Measurements from ENCODE around the gene GNG14. TPM values are rescaled to one million over a fixed set of nuclear protein-coding genes. Genes with fewer than 3 reads are reported as not detected.
"Not testable (repeated sequence)": the region's sequence is repeated elsewhere in the genome, so short reads cannot be mapped to it uniquely, and the experiment has no call there.

Gene GNG14
- total and polyA plus RNA-seq, 12 donors = not detected

DNA sequence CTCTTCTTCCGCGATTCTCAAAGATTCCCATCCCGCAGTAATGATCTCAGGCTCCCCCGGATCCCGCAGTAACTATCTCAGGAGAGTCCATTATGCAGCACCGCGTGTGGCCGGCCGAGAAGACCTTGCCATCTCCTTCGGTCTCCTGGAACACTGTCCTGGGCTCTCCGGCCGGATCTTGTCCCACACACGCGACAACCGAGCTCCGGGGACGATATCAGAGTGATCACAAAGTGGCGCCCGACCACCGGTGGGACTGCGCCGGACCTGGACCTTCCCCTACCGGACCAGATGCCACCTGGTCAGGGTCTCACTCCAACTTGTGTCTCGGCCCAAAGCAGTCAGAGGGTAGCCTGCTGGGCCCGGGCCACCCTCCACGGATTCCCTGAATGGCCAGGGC lies 45.3 kb upstream of the GNG14 start:
- TF ChIP-seq, protein P1, sequence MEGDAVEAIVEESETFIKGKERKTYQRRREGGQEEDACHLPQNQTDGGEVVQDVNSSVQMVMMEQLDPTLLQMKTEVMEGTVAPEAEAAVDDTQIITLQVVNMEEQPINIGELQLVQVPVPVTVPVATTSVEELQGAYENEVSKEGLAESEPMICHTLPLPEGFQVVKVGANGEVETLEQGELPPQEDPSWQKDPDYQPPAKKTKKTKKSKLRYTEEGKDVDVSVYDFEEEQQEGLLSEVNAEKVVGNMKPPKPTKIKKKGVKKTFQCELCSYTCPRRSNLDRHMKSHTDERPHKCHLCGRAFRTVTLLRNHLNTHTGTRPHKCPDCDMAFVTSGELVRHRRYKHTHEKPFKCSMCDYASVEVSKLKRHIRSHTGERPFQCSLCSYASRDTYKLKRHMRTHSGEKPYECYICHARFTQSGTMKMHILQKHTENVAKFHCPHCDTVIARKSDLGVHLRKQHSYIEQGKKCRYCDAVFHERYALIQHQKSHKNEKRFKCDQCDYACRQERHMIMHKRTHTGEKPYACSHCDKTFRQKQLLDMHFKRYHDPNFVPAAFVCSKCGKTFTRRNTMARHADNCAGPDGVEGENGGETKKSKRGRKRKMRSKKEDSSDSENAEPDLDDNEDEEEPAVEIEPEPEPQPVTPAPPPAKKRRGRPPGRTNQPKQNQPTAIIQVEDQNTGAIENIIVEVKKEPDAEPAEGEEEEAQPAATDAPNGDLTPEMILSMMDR (IDR thresholded peaks at IDR 0.05) = no peak
- Histone ChIP-seq H3K4me3 (no peak overlapping the region), H3K4me1 (peaks cover 0 to 14% (median 9%) of the 10 kb centered on the region in 9 donors), H3K9me3 (no peaks in the 10 kb centered on the region), H3K27ac (no peak overlapping the region), H3K36me3 (peaks cover 0 to 13% (median 0%) of the 10 kb centered on the region in 9 donors), H3K27me3 (no peaks in the 10 kb centered on the region)
- DNase-seq (no peak), ATAC-seq (no peak)
- intact Hi-C loops (cut with DNase I) = no loop called here
- 91% methylated on average over 26 of the region's 26 CpGs for WGBS, 2 donors

DNA sequence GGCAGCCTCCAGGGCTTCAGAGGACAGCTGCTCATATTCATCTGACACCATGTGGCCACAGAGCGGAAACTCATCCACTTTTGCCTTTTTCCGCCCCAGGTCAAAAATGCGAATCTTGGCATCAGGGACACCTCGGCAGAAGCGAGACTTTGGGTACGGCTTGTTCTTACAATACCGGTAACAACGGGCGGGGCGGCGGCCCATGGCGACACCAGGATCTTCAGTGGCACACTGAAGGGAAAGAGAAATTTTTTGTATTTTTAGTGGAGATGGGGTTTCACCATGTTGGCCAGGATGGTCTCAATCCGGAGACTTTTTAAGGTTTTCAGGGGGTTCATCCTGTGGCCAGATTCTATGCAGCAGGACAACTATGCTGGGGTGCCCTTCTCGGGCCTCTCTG lies 44.1 kb upstream of the GNG14 start:
- H3K27ac ChIP-seq; H3K27me3 ChIP-seq; H3K4me3 ChIP-seq; DNase-seq; intact Hi-C loops (cut with DNase I); ATAC-seq; H3K9me3 ChIP-seq: not testable (repeated sequence)
- peaks cover 7 to 26% (median 20%) of the 10 kb centered on the region in 9 donors for H3K4me1 ChIP-seq
- H3K36me3 ChIP-seq = peaks cover 0 to 13% (median 0%) of the 10 kb centered on the region in 9 donors
- WGBS, 2 donors = 95 to 96% methylated on average over 14 of the region's 14 CpGs

DNA sequence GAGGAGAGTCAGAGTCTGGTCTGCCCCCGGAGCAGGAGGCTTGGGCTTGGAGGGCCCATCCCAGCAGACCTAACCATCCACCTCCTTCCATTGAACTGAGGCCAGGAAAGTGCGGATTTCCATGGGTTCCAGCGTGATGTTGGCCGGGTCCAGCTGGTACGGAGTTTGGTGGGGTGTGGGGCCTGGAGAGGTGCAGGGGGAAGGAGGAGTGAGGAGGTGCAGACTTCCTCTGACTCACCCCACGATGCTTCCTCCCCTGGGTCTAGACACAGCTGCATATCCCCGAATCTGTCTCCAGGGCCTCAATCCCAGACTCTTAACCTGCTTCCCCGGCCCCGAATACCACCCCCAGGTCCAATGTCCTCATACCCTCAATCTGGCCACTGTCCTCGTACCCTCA lies 41.2 kb upstream of the GNG14 start:
- 85 to 91% methylated on average over 10 of the region's 10 CpGs for WGBS, 2 donors
- TF ChIP-seq, protein P1 (IDR thresholded peaks at IDR 0.05) = no peak
- no peak overlapping the region for H3K4me3 ChIP-seq
- no peak for ATAC-seq
- H3K4me1 ChIP-seq = peaks cover 7 to 15% (median 11%) of the 10 kb centered on the region in 9 donors
- H3K27me3 ChIP-seq = no peaks in the 10 kb centered on the region
- H3K9me3 ChIP-seq = no peaks in the 10 kb centered on the region
- H3K36me3 ChIP-seq = peaks cover 0 to 21% (median 0%) of the 10 kb centered on the region in 9 donors
- no peak for DNase-seq
- intact Hi-C loops (cut with DNase I) = no loop called here
- H3K27ac ChIP-seq = no peak overlapping the region

DNA sequence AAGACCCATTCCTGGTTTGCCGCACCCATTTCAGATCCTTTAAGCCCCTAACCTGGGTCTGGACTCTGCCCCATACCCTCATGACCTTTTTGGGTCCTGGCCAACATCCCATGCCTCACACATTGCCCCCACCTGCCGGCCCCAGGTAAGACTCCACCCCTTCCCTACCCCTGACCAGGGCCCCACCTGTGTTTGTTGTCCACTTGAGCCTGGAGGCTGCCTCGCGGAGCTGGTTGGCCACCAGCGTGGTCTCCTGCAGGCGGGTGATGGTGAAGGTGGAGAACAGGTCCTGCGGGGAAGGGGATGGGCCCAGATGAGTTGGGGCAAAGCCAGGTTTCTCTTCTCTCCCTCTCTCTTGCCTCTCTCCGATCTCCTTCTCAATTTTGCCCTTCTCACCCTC lies 40.8 kb upstream of the GNG14 start:
- Histone ChIP-seq H3K4me1 (peaks cover 7 to 15% (median 11%) of the 10 kb centered on the region in 9 donors), H3K4me3 (no peak overlapping the region), H3K27me3 (no peaks in the 10 kb centered on the region), H3K36me3 (peaks cover 0 to 26% (median 0%) of the 10 kb centered on the region in 9 donors), H3K9me3 (no peaks in the 10 kb centered on the region), H3K27ac (no peak overlapping the region)
- DNase-seq = no peak
- TF ChIP-seq, protein P1 (IDR thresholded peaks at IDR 0.05) = no peak
- 78 to 79% methylated on average over 8 of the region's 8 CpGs for WGBS, 2 donors
- intact Hi-C loops (cut with DNase I) = no loop called here
- no peak for ATAC-seq

DNA sequence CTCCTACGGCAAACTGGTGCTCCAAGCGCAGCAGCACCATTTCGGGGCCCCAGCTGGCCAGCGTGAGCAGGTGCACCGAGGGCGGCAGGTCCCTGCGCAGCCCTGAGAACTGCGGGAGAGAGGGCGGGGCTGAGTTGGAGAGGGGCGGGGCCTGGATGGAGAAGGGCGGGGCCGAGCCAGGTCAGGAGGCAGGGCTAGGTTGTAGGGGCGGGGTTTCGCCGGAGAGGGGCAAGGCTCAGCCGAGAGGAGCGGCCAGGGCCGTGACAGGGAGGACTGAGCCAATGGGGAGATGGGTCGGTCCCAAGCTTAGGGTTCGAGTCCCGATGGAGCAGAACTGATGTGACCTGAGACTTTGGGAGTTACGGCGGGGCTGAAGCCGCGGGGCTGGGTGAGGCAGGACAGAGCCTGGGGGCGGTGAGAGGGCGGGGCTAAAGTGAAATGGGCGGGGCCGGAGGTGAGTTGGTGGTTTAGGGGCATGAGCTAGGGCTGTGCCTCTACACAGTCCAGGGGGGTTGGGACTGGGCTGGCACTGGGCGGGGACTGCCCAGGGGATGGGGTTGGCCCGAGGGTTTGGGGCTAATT lies 40.2 kb upstream of the GNG14 start:
- H3K4me1 ChIP-seq = peaks cover 7 to 15% (median 11%) of the 10 kb centered on the region in 9 donors
- 15 to 16% methylated on average over 30 to 31 of the region's 31 CpGs for WGBS, 2 donors
- intact Hi-C loops (cut with DNase I) = no loop called here
- TF ChIP-seq, protein P1 (IDR thresholded peaks at IDR 0.05) = no peak
- no peak overlapping the region for H3K27ac ChIP-seq
- H3K9me3 ChIP-seq = no peaks in the 10 kb centered on the region
- H3K27me3 ChIP-seq = no peaks in the 10 kb centered on the region
- DNase-seq = peak in 1 of 2 donors; percentile 72
- peaks cover 0 to 29% (median 0%) of the 10 kb centered on the region in 9 donors for H3K36me3 ChIP-seq
- ATAC-seq = peak; percentile 63 to 91 (median 86)
- peak overlapping the region in 8 of 10 donors; percentile 22 to 44 (median 32) for H3K4me3 ChIP-seq
